Measurements from ENCODE around the gene TRERF1.

DNA sequence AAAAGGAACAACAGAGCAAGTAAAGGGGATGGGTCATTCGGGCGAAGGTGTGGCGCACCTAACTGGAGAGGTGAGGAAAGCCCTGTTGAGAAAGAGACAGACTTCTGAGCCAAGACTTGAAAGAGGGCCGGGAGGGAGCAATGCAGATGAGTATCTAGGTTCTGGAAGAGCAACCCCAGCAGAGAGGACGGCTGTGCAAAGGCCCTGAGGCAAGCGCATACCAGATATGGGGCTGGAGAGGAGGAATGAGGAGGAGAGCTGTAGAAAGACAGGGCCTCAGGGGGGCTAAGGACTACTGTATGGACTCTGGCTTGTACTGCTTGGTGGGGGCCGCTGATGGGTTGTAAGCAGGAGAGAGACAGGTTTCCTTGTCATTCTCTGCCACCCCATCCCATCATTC lies 21.9 kb downstream of the TRERF1 start:
- TF ChIP-seq, protein P1, sequence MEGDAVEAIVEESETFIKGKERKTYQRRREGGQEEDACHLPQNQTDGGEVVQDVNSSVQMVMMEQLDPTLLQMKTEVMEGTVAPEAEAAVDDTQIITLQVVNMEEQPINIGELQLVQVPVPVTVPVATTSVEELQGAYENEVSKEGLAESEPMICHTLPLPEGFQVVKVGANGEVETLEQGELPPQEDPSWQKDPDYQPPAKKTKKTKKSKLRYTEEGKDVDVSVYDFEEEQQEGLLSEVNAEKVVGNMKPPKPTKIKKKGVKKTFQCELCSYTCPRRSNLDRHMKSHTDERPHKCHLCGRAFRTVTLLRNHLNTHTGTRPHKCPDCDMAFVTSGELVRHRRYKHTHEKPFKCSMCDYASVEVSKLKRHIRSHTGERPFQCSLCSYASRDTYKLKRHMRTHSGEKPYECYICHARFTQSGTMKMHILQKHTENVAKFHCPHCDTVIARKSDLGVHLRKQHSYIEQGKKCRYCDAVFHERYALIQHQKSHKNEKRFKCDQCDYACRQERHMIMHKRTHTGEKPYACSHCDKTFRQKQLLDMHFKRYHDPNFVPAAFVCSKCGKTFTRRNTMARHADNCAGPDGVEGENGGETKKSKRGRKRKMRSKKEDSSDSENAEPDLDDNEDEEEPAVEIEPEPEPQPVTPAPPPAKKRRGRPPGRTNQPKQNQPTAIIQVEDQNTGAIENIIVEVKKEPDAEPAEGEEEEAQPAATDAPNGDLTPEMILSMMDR (IDR thresholded peaks at IDR 0.05) = no peak
- TF ChIP-seq TCF7 (CRISPR knock-in tag; IDR thresholded peaks at IDR 0.05; ENCODE audit: low read depth) = no peak

Data from WTC11 (cell line).